HG03103 (cell line): ENCODE measurements around the gene RPP21.
"Not testable (repeated sequence)": the region's sequence is repeated elsewhere in the genome, so short reads cannot be mapped to it uniquely, and the experiment has no call there.

Experiments used
- ATAC-seq: cut with Tn5 transposase; IDR thresholded peaks from one replicate; pipeline ENCODE4 v1.9.1; 2021; ENCODE audit warnings: low read depth; ENCODE audit not compliant: unreplicated experiment

Gene RPP21

DNA sequence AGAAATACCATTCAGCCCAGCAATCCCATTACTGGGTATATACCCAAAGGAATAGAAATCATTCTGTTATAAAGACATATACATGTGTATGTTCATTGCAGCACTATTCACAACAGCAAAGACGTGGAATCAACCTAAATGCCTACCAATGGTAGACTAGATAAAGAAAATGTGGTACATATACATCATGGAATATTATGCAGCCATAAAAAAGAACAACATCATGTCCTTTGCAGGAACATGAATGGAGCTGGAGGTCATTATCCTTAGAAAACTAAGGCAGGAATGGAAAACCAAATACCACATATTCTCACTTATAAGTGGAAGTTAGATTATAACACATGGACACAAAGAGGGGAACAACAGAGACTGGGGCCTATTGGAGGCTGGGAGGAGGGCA lies 24.3 kb downstream of the RPP21 start:
- not testable (repeated sequence) for ATAC-seq

DNA sequence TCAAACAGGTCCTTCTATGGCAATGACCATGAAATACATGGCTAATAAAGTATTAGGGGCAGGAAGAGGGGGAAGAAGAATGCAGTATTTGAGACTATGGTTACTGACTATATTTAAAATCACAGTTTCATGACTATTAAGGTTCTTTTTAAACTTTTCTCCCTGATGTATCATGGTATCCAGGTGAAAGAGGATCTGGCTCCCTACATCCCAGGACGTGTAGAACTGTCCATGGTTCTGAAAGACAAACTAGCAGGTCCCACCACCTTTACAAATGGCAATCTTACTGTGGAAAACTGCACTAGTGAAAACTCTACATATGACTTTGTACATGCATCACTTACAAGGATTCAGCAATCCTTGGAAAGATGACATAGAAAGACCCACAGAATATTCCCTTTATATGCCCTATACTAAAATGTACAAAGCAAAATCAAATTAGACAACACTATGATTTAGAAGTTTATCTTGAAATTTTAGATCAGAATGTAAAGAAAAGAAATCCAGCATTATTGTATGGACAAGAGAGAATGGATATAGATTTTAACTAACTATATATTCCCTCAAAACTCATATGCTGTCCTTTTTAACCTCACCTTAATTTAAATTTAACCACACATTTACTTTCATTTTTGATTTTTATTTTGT lies 33.5 kb downstream of the RPP21 start:
- ATAC-seq = no peak

DNA sequence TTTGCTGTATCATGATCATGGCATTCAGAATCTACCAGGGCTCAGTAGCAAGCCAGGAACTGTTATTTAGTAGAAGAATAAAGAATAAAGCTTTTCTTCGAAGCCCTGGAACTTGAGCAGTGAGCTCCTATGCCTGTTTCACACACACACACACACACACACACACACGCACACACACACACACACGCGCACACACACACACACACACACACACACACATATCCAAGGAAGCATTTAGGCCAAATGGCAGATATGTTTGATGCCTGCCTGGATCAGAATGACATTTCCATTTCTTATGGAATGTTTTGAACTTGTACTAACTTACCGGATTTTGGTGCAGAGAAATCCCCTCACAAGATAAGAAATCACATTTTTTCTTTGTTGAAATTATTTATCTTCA lies 35.5 kb downstream of the RPP21 start:
- ATAC-seq = no peak

DNA sequence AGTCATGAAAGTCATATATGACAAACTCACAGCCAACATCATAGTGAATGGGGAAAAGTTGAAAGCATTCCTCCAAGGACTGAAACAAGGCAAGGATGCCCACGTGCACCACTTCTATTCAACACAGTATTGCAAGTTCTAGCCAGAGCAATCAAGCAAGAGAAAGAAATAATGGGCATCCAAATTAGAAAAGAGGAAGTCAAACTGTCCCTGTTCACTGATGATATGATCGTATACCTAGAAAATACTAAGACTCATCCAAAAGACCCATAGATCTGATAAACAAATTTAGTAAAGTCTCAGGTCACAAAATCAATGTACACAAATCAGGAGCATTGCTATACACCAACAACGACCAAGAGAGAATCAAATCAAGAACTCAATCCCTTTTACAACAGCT lies 41.2 kb downstream of the RPP21 start:
- no peak for ATAC-seq

DNA sequence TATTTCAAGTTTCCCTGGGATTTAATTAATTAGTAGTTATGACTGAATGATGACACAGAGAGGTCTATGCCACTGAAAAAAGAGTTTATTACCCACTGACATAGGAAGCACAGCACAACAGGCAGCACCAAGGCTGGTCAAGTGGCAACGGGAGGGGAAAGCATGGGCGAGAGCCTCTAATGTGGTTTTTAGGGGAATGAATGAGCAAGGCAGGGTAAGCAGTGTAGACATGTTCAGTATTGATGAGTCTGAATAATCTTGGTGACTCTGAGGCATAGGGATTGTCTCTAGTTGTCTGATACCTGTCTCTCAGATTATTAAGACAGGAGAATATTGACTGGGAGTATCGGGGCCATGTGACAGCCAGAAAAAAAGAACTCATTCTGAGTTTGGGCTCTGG lies 46.3 kb downstream of the RPP21 start:
- ATAC-seq = no peak

DNA sequence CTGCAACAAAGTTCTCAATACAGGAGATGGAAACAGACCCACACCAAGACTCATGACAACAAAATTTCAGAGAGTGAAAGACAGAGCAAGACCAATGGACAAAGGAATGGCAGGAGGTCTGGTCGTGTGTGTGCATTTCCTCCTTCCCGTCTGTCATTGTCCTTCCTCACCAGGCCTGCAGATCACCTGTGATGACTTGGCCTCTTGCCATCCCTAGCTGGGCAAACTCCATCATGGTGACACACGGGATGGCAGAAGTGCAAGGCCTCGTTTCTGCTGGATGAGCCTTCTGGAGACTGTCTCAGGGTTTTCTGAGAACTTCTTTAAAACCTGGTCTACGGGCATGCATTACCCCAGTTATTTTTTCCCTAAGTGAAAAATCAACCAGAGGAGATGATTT lies 49.2 kb downstream of the RPP21 start:
- ATAC-seq = no peak
